ENCODE results near the gene TUBB3. TPM values are rescaled to one million over a fixed set of nuclear protein-coding genes. Genes with fewer than 3 reads are reported as not detected.

Gene TUBB3
- total RNA-seq, 4 donors from 2014 or later, result 2.2 to 9.6 (median 8.0) TPM; not detected in 1

DNA sequence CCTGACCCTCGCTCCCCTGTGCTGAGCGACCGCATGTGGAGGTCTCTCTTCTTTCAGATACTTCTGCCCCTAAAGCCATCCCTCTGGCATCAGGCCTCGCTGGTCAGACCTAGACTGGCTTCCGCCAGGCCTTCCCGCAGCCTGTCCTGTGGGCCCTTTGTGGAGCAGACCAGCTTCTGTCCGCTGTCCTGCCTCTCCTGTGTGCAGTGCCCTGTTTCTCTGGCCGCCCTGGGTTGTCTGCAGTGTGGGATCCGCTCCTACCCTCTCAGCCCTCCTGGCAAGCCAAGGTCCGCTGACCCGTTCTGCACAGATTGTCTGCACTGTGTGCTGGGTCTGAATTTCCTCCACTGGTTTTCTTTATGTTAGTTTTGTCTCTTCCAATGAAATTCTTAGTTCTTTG, 25.9 kb upstream of the TUBB3 start:
- H3K36me3 ChIP-seq, result peaks cover 40 to 91% (median 67%) of the 10 kb centered on the region in 3 donors
- WGBS, 2 donors, result 98% methylated on average over 8 to 11 of the region's 11 CpGs
- DNase-seq, result no peak
- H3K27me3 ChIP-seq, result no peaks in the 10 kb centered on the region
- TF ChIP-seq CTCF (IDR thresholded peaks at IDR 0.05) (no peak), POLR2A (IDR thresholded peaks at IDR 0.05) (no peak)
- H3K4me3 ChIP-seq, result no peak overlapping the region
- no peaks in the 10 kb centered on the region for H3K4me1 ChIP-seq
- H3K9me3 ChIP-seq, result no peaks in the 10 kb centered on the region
- intact Hi-C loops (cut with DNase I), result no loop called here
- peak overlapping the region in 2 of 4 donors; percentile 21 to 59 for H3K27ac ChIP-seq

- TF ChIP-seq CTCF (IDR thresholded peaks at IDR 0.05) (no peak), POLR2A (IDR thresholded peaks at IDR 0.05) (no peak)
- peaks cover 38 to 90% (median 62%) of the 10 kb centered on the region in 3 donors for H3K36me3 ChIP-seq
- no peak overlapping the region for H3K4me3 ChIP-seq
- no peaks in the 10 kb centered on the region for H3K4me1 ChIP-seq
- no peak for DNase-seq
- intact Hi-C loops (cut with DNase I), result no loop called here
- no peaks in the 10 kb centered on the region for H3K27me3 ChIP-seq
- H3K27ac ChIP-seq, result peak overlapping the region in 3 of 4 donors; percentile 21 to 59 (median 28)
- 65 to 82% methylated on average over 15 to 35 of the region's 36 CpGs for WGBS, 2 donors
- no peaks in the 10 kb centered on the region for H3K9me3 ChIP-seq
Measured at GRCh38 chr16:89898201-89898967, 24.8 kb upstream of the TUBB3 start.

- H3K9me3 ChIP-seq, result no peaks in the 10 kb centered on the region
- no peak overlapping the region for H3K27ac ChIP-seq
- intact Hi-C loops (cut with DNase I), result no loop called here
- H3K36me3 ChIP-seq, result peaks cover 39 to 90% (median 65%) of the 10 kb centered on the region in 3 donors
- DNase-seq, result no peak
- no peak overlapping the region for H3K4me3 ChIP-seq
- 90% methylated on average over 20 of the region's 20 CpGs for WGBS, 2 donors
- H3K4me1 ChIP-seq, result peaks cover 0 to 11% (median 0%) of the 10 kb centered on the region in 3 donors
- no peaks in the 10 kb centered on the region for H3K27me3 ChIP-seq
- TF ChIP-seq CTCF (IDR thresholded peaks at IDR 0.05), result no peak
- TF ChIP-seq POLR2A (IDR thresholded peaks at IDR 0.05), result no peak
Measured at GRCh38 chr16:89899879-89900481, 23.2 kb upstream of the TUBB3 start.

- H3K4me1 ChIP-seq, result peaks cover 0 to 17% (median 3%) of the 10 kb centered on the region in 3 donors
- H3K4me3 ChIP-seq, result no peak overlapping the region
- DNase-seq, result no peak
- H3K9me3 ChIP-seq, result no peaks in the 10 kb centered on the region
- H3K27me3 ChIP-seq, result no peaks in the 10 kb centered on the region
- WGBS, 2 donors, result 90% methylated on average over 4 of the region's 17 CpGs; no CpG with 5 or more reads in 1 of the 2 donors
- TF ChIP-seq POLR2A (IDR thresholded peaks at IDR 0.05), result no peak
- TF ChIP-seq CTCF (IDR thresholded peaks at IDR 0.05), result no peak
- H3K36me3 ChIP-seq, result peaks cover 41 to 90% (median 61%) of the 10 kb centered on the region in 3 donors
- no peak overlapping the region for H3K27ac ChIP-seq
- intact Hi-C loops (cut with DNase I), result no loop called here
Measured at GRCh38 chr16:89900885-89901284, 22.3 kb upstream of the TUBB3 start.

GRCh38 chr16:89902980-89903379, 20.2 kb upstream of the TUBB3 start:
- Histone ChIP-seq H3K9me3 (no peaks in the 10 kb centered on the region), H3K4me3 (no peak overlapping the region), H3K27ac (no peak overlapping the region), H3K4me1 (peaks cover 0 to 17% (median 3%) of the 10 kb centered on the region in 3 donors), H3K27me3 (no peaks in the 10 kb centered on the region), H3K36me3 (peaks cover 51 to 90% (median 63%) of the 10 kb centered on the region in 3 donors)
- DNase-seq, result no peak
- intact Hi-C loops (cut with DNase I), result no loop called here
- TF ChIP-seq CTCF (IDR thresholded peaks at IDR 0.05) (no peak), POLR2A (IDR thresholded peaks at IDR 0.05) (no peak)
- WGBS, 2 donors, result 96% methylated on average over 3 of the region's 11 CpGs; no CpG with 5 or more reads in 1 of the 2 donors
